HFFc6 (cell line): ENCODE data around the gene ARHGEF7. TPM values are rescaled to one million over a fixed set of nuclear protein-coding genes. Genes with fewer than 3 reads are reported as not detected.

Experiments used
- DNase-seq: peaks from one replicate; pipeline ENCODE4 v3.0.0-alpha.2; 2018
- H3K27ac Mint-ChIP-seq: 2 replicates; pipeline ENCODE4 v1.8.0; 2020; ENCODE audit warnings: mild to moderate bottlenecking, mixed read lengths
- H3K27me3 Mint-ChIP-seq: 2 replicates; pipeline ENCODE4 v1.8.0; 2021; ENCODE audit warnings: mild to moderate bottlenecking, moderate library complexity, mixed read lengths; ENCODE audit not compliant: insufficient read depth
- H3K36me3 Mint-ChIP-seq: 2 replicates; pipeline ENCODE4 v1.8.0; 2021; ENCODE audit warnings: low read depth, mixed read lengths
- H3K4me1 Mint-ChIP-seq: 2 replicates; pipeline ENCODE4 v1.8.0; 2020; ENCODE audit warnings: low read depth, mixed read lengths
- H3K4me3 Mint-ChIP-seq: 2 replicates; pipeline ENCODE4 v1.8.0; 2020; ENCODE audit warnings: mild to moderate bottlenecking, moderate library complexity, mixed read lengths
- H3K9me3 Mint-ChIP-seq: 2 replicates; pipeline ENCODE4 v1.8.0; 2020; ENCODE audit warnings: mild to moderate bottlenecking, mixed read lengths
- total RNA-seq, 6 experiments: library from RNA; stranded (reverse); fragmentation: NEBNext Ultra II Directional; extraction: Animal tissue kit (Norgen Biotek cat#: 25700); gene quantifications; 2 replicates in 1 of 6; 3 replicates in 5 of 6; pipeline ENCODE4 v1.2.3, GENCODE V29; 2021
- TF ChIP-seq, protein P1 (sequence below): fragments of 200-600 bp; sonication (generic); IDR thresholded peaks from 2 replicates; pipeline ENCODE4 v1.5.0; 2021; ENCODE audit warnings: antibody characterized with exemption, mild to moderate bottlenecking

Gene ARHGEF7
- total RNA-seq, 6 experiments from 2014 or later, result 32.3 to 38.1 (median 35.0) TPM

DNA sequence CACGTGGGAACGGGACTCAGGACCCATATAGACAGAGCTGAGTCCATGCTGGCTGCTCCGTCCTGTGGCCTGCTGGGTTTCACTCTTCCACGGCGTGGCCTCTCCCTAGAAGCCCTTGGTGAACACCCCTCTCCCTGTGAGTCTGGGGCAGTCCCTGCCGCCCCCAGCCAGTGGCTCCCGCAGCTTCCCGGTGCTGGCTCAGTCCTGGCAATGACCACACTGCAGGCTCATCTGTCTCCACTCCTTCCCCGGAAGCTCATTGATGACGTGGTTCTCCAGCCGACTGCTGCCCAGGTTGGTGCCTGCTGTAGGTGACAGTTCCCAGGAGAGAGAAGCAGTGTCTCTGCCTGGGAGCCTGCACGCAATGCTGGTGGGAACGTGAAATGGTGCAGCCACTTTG is 203.3 kb downstream of the ARHGEF7 start:
- Mint-ChIP-seq H3K4me1 (peaks cover 16% of the 10 kb centered on the region), H3K27me3 (peaks cover 5% of the 10 kb centered on the region), H3K9me3 (peaks cover 1% of the 10 kb centered on the region; the same call in 1 of the 2 replicates), H3K36me3 (peaks cover 4% of the 10 kb centered on the region; the same call in 1 of the 2 replicates), H3K4me3 (no peak overlapping the region), H3K27ac (no peak overlapping the region)
- TF ChIP-seq, protein P1, sequence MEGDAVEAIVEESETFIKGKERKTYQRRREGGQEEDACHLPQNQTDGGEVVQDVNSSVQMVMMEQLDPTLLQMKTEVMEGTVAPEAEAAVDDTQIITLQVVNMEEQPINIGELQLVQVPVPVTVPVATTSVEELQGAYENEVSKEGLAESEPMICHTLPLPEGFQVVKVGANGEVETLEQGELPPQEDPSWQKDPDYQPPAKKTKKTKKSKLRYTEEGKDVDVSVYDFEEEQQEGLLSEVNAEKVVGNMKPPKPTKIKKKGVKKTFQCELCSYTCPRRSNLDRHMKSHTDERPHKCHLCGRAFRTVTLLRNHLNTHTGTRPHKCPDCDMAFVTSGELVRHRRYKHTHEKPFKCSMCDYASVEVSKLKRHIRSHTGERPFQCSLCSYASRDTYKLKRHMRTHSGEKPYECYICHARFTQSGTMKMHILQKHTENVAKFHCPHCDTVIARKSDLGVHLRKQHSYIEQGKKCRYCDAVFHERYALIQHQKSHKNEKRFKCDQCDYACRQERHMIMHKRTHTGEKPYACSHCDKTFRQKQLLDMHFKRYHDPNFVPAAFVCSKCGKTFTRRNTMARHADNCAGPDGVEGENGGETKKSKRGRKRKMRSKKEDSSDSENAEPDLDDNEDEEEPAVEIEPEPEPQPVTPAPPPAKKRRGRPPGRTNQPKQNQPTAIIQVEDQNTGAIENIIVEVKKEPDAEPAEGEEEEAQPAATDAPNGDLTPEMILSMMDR, result no peak
- no peak for DNase-seq

DNA sequence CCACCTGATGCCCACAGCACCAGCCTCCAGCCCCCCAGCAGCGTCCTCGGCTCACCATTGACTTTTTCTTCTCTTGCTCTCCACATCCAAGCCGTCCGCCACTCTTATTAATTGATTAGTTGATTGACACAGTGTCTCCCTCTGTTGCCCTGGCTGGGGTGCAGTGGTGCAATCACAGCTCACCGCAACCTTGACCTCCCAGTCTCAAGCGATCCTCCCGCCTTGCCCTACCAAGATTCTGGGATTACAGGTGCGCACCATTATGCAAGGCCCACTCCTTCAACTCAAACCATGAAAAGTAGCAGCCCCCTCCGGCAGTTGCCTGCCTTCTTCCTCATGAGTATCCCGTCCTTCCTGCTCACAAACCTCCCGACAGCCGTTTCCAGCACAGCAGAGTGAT is 204.4 kb downstream of the ARHGEF7 start:
- H3K4me1 Mint-ChIP-seq, result peaks cover 8% of the 10 kb centered on the region
- H3K9me3 Mint-ChIP-seq, result no peaks in the 10 kb centered on the region
- H3K36me3 Mint-ChIP-seq, result no peaks in the 10 kb centered on the region
- peaks cover 10% of the 10 kb centered on the region for H3K27me3 Mint-ChIP-seq
- H3K27ac Mint-ChIP-seq, result no peak overlapping the region
- no peak overlapping the region for H3K4me3 Mint-ChIP-seq
- no peak for DNase-seq
- TF ChIP-seq, protein P1, result no peak

DNA sequence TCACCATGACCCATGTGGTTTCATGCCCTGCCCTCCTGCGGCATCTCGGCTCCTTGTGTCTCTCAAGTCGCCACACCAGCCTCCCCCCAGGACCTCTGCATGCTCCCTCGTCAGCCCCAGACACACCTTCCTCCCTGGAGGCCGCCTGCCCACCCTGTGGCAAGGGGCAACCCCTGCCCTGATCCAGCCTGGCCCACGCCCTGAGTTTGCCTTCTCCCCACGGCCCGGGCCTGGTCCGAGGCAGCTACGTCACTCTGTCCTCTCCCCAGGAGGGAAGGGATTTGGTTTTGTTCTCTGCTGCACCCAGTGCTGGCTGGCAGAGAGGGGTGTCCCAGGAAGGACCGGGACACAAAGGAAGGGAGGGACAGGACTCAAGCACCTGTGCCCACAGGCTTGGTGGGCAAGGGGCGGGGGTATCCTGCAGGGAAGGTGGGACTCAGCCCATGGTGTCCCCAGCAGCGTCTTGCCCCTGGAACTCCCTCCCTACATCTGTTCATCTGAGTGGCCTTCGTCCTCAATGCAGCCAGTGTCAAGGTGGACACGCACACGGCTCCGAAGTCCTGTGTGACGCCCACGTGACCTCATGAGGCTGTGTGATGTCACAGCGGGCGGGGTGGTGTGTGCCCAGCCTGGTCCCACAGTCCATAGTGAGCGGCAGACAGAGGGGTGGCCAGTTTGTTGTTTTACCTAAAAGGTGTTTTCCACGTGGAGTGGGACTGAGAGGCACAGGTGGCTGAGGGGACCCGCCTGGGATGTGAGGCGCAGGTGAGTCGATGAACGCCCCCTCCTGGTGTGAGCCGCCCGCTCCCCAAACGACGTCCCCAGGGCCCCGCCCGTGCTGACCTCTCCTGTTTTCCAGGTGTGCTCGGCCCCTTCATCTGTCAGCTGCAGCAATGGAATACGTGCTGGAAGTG is 205.1 kb downstream of the ARHGEF7 start, which contains the start of gene TEX29:
Gene TEX29 (plus strand): TSS at position 645 of the 914 bp plus-strand sequence. CDS start 249 bp downstream, at position 894.
- H3K4me1 Mint-ChIP-seq, result peaks cover under 1% of the 10 kb centered on the region
- TF ChIP-seq, protein P1, result no peak
- H3K36me3 Mint-ChIP-seq, result no peaks in the 10 kb centered on the region
- H3K27me3 Mint-ChIP-seq, result peaks cover 11% of the 10 kb centered on the region
- H3K27ac Mint-ChIP-seq, result no peak within 1 kb of the TSS
- DNase-seq, result no peak
- no peaks in the 10 kb centered on the region for H3K9me3 Mint-ChIP-seq
- no peak within 1 kb of the TSS for H3K4me3 Mint-ChIP-seq

DNA sequence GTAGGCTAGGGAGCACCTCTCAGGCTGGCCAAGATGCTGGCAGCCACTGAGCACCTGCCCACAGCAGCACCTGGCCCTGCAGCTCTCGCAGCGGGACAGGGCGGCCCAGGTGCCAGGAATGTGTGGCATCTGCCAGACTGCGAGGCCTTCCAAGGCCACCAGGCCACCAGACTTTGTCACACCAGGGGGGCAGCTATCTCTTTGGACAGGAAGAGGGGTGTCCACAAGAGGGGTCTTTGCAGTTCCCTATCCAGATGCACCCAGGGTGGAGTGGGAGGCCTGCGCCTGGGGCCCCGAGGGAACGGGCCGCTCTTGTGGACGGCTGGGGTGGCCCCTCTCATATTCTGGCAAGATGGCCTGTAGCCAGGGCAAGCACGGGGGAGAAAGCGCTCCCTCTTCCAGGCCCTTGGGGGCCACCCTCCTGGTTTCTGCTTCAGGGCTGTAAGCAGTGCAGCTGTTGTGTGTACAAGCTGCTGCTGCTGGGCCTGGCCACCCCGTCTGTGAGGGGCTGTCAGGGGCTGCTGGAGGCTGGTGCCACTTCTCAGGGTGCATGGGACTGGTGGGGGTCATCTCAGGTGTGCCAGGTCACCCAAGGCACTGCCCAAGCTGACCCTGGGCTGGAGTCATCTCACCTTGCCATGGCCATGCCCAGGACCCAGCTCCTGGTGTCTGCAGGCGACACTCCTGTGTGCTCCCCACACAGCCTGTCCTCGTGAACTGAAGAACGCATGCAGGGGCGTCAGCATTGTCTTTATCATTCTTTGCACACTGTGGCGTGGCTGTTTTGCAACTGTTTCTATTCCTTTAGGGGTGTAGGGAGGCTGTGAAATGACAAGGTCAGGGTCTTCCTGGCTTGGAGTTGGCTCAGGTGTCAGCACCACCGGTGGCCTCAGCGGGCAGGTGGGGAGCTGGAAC is 207.1 kb downstream of the ARHGEF7 start:
- Mint-ChIP-seq H3K4me3 (no peak overlapping the region), H3K36me3 (no peaks in the 10 kb centered on the region), H3K4me1 (no peaks in the 10 kb centered on the region), H3K9me3 (no peaks in the 10 kb centered on the region), H3K27me3 (peaks cover 14% of the 10 kb centered on the region), H3K27ac (no peak overlapping the region)
- DNase-seq, result no peak
- TF ChIP-seq, protein P1, result no peak

DNA sequence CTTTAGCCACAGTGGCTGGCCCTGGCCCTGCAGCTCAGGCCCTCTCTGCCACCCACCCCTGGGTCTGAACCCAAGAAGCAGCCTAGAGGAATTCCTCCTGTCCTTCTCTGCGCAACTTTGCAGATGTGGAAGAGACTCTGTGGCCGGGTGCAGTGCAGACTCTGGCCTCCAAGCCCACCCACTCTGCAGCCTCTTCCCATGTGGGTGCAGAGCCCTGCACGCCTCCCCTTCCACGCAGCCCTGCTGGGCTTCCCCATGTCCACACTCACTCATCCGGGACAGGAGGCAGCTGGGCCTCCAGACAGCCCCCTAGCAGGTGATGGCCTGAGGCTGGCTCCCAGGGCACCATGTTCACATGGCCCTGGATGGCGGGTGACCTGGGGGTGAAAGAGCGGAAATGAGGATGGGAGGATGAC is 207.8 kb downstream of the ARHGEF7 start:
- H3K27me3 Mint-ChIP-seq, result peaks cover 14% of the 10 kb centered on the region
- H3K4me1 Mint-ChIP-seq, result no peaks in the 10 kb centered on the region
- no peak overlapping the region for H3K4me3 Mint-ChIP-seq
- H3K9me3 Mint-ChIP-seq, result no peaks in the 10 kb centered on the region
- no peak overlapping the region for H3K27ac Mint-ChIP-seq
- no peaks in the 10 kb centered on the region for H3K36me3 Mint-ChIP-seq
- TF ChIP-seq, protein P1, result no peak
- DNase-seq, result no peak
